GM04503 (cell line): ENCODE measurements around the gene DNAJC30.

ENCODE experiments used
- DNase-seq: peaks from one replicate; pipeline ENCODE4 v3.0.0-alpha.2; 2012; ENCODE audit warnings: low read depth

Gene DNAJC30

DNA sequence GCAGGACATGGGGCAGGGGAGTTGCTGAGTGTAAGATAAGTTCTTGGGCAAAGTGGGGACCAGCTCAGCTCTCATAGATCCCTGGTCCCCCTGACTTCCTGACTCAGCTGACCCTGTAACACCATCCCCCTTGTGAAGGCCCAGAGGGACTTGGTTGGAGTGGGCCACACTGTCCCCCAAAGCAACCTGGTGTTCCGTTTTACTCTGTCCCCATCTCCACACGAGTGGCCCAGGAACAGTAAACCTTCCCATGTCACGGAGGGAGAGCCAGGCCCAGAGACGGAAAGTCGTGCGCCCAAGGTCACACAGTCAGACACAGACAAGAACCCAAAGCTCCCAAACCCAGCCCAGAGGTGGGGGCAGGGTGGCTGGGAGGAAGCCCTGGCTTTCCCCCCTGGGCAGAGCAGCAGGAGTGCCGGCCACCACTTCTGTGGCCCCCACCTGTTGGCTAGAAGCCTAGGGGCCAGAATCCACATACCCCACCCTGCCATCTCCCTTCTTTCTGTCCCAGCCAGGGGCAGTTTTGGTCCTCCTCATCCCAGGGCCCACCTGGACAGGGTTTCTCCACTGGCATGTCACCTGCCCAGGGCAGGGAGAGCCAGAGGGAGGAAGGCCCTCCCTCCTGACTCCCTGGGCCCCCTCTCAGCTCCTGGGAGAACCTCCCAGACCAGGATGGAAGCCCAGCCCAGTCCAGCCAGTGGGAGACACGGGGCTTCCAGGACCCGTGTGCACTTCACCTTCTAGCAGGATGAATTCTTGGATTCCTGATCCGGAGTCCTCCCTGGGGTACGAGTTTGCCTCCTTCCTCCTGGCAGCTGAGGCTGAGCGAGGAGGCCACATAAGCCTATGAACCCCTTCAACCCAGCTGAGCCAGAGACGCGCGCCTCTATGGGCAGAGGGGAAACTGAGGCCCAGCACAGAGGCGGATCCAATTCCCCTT, 36.2 kb downstream of the DNAJC30 start:
- no peak for DNase-seq

DNA sequence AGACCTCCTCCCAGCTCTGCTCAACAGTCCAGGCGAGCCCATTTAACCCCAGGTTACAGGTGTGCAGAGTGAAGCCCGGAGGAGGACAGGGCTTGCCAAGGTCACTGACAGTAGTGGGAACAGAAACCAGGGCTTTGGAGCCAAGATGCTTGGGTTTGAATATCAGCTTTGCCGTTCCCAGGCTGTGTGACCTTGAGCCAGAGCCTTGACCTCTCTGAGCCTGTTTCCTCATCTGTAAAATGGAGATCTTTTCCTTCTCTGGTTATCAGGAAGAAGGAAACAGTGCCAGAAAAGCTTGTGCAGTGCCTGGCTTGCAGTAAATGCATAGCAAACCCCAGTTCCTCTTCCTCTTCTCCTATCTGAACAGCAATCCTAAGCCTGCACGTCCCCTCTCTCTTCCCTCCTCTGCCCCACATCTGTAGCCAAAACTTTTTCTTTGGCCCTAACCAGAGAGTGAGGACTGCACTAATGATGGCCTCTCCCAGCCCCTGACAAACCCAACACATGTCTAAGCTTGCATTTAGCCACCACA, 37.5 kb downstream of the DNAJC30 start:
- DNase-seq = no peak

DNA sequence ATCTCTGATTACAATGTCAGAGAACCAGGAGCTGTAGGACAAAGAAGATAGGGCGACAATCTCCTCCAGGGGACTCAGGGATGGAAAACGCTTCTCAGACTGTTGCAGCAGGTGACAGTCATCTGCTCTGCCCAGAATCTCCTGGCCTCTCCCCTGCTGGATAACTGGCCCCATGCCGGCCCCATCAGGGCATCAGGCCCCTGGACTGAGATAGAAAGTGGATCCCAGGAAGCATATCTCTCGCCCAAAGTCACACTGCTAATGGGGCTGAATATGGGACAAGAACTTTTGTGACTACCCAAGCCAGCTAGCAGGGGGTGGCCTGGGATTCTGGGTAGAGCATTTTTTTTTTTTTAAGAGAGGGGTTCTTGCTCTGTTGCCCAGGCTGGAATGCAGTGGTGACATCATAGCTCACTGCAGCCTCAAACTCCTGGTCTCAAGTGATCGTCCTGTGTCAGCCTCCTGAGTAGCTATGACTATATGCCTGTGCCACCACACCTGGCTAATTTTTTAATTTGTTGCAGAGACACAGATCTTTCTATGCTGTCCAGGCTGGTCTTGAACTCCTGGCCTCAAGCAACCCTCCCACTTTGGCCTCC, 38.5 kb downstream of the DNAJC30 start:
- DNase-seq = no peak

DNA sequence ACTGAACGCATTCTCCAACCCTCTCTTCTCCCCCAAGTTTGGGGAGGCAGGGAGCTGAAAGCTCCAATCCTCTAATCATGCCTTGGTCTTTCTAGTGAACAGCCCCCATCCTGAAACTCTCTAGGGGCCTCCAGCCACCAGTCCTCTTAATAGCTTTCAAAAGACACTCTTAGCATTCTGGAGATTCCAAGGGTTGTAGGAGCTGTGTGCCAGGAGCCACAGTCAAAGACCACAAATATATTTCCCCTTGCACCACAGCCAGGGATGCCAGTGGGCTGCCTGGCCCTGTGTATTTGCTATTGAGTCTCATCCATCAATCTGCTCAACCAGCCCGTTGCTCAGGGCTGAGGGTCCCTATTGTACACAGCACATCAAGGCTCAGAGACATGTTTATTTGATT, 40.4 kb downstream of the DNAJC30 start:
- DNase-seq = no peak

DNA sequence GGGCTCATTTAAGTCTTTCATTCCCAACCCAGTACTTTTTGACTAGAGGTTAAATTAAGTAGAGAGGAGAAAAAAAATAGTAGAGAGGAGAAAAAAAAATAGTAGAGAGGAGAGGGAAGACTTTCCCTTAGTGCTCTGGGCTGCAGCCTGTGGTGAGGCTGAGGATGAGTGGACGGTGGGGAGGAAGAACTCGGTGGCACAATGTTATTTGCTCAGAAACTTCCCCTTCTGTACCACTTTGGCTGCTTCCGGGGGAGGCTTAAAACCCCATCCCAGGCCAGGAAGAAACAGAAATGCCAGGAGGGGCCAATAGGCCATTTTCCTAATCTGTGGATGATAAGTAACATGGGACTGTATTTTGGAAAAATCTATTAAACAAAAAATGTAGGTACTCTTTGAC, 44.3 kb downstream of the DNAJC30 start:
- DNase-seq = no peak

DNA sequence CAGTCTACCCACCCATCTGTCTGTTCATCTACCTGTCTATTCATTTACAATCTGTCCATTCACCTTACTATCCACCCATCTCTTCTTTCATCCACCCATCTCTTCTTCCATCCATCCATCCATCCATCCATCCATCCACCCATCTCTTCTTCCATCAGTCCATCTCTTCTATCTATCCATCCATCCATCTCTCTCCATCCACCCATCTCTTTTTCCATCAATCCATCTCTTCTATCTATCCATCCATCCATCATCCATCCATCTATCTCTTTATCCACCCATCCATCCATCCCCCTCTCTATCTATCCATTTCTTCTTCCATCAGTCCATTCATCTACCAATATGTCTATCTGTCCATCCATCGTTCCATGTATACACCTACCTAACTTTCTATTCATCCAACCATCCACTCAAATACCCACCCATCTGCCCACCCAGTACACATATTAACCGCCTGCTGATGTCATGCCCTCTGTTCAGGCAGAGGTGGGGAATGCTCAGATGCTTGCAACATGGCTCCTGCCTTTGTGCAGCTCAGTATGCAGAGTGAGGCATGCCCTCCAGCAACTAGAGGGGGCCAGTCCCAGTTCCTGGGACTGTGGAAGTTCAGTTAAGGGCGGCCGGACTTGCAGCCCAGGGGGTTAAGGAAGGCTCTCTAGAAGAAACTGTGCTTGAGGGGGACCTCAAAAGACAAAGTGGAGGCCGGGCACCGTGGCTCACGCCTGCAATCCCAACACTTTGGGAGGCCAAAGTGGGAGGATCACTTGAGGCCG, 47.6 kb downstream of the DNAJC30 start:
- no peak for DNase-seq

DNA sequence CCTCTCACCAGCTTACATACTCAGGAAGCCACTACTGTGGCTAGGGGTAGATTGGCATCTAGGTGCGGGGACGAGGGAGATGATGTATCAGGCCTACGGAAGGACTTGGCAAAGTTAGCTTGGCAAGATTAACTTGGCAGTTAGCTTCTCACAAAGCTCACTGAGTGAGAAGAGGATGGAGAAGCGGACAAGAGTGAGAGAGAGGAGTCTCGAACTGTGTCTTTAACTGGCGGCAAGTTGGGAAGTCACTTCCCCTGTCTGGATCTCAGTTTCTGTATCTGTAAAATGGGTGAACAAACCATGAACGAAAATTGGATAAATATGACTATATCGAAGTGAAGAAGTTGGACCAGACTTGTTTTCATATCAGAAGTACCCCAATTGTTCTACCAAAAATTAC, 49.4 kb downstream of the DNAJC30 start:
- no peak for DNase-seq

DNA sequence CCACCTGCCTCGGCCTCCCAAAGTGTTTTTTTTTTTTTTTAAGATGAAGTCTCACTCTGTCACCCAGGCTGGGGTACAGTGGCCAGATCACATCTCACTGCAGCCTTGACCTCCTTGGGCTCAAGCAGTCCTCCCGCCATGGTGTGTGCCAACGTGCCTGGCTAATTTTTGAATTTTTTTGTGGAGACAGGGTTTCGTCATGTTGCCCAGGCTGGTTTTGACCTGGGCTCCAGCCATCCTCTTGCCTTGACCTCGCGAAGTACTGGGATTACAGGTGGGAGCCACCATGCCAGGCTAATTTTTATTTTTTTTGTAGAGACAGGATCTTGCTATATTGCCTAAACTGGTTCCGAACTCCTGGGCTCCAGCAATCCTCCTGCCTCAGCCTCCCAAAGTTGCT, 49.9 kb downstream of the DNAJC30 start:
- DNase-seq = no peak

DNA sequence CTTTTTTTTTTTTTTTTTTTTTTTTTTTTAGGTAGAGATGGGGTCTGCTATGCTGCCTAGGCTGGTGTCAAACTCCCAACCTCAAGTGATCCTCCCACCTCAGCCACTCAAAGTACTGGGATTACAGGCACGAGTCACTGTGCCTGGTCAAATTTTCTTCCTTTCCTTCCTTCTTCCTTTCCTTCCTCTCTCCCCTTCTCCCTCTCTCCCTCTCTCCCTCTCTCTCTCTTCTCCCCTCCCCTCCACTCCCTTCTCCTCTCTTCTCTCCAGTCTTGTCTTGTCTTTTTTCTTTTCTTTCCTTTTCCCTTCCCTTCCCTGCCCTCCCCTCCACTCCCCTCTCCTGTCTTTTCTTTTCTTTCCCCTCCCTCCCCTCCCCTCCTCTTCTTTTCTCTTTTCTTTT, 51.7 kb downstream of the DNAJC30 start:
- DNase-seq = no peak
